OCI-LY7 (cell line): ENCODE measurements around the gene NCR1.
"Not testable (repeated sequence)": the region's sequence is repeated elsewhere in the genome, so short reads cannot be mapped to it uniquely, and the experiment has no call there.

ENCODE experiments used
- EZH2phosphoT487 ChIP-seq: fragments of 200-600 bp; sonication (generic); IDR thresholded peaks from 2 replicates; pipeline ENCODE4 v1.6.1; 2018; ENCODE audit warnings: low read depth, borderline replicate concordance, mild to moderate bottlenecking, mixed run types, antibody characterized with exemption, low read length, moderate library complexity, mixed read lengths
- TF ChIP-seq, protein P1 (sequence below): fragments of 200-600 bp; sonication (generic); conservative IDR thresholded peaks from 2 replicates; pipeline ENCODE4 v1.5.1; 2014; ENCODE audit warnings: mild to moderate bottlenecking, antibody characterized with exemption, low read length, moderate library complexity, mixed read lengths

DNA sequence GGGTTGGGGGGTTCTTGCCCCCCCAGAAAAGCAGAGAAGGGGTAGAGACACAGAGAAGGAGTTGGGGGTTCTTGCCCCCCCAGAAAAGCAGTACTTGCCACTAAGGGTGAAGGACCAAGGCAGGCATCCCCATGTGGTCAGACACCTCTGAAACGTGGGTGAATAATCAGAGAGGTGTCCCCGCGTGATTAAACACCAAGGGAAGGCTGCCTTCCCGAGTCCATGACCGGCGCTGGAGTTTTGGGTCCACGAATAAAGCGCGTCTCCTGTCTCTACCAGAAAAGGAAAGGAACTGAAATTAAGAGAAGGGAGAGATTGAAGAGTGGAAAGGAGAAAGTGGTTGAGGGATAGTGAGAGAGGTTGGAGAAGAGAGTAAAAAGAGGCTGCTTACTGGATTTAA is 6.3 kb upstream of the NCR1 start:
- TF ChIP-seq, protein P1, sequence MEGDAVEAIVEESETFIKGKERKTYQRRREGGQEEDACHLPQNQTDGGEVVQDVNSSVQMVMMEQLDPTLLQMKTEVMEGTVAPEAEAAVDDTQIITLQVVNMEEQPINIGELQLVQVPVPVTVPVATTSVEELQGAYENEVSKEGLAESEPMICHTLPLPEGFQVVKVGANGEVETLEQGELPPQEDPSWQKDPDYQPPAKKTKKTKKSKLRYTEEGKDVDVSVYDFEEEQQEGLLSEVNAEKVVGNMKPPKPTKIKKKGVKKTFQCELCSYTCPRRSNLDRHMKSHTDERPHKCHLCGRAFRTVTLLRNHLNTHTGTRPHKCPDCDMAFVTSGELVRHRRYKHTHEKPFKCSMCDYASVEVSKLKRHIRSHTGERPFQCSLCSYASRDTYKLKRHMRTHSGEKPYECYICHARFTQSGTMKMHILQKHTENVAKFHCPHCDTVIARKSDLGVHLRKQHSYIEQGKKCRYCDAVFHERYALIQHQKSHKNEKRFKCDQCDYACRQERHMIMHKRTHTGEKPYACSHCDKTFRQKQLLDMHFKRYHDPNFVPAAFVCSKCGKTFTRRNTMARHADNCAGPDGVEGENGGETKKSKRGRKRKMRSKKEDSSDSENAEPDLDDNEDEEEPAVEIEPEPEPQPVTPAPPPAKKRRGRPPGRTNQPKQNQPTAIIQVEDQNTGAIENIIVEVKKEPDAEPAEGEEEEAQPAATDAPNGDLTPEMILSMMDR: not testable (repeated sequence)
- not testable (repeated sequence) for TF ChIP-seq EZH2phosphoT487
